ENCODE results near the gene TBCCD1. TPM values are rescaled to one million over a fixed set of nuclear protein-coding genes. Genes with fewer than 3 reads are reported as not detected.
A peak's percentile ranks its signal among the peaks of the same experiment; 100 is the strongest.

Gene TBCCD1
- total RNA-seq, 1 experiment from 2014 or later = 11.1 TPM

DNA sequence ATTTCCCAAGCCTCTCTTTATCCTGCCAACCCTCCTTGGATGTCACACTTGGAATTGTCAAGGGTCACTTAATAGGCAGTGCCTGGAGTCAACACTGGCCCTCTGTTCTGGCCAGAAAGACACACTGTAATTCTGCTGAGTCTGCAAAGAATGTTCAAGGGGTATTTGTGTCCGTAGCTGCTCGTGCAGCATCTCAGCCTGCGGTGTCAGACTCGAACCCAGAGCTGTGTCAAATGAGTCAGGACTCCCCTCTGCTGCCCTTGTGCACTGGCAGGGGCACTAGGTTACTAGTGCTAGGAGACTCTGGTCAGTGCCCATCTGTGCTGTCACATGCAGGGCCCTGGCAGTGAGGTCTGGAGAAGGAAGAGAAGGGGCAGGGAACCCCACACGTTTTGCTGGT, 44.9 kb upstream of the TBCCD1 start:
- H3K36me3 Mint-ChIP-seq (ENCODE audit: insufficient read depth, unreplicated experiment) = no peaks in the 10 kb centered on the region
- no TSS peak for BruUV-seq (replicated peaks)
- intact Hi-C loops (cut with micrococcal nuclease) = no loop called here
- TF ChIP-seq, protein P1, sequence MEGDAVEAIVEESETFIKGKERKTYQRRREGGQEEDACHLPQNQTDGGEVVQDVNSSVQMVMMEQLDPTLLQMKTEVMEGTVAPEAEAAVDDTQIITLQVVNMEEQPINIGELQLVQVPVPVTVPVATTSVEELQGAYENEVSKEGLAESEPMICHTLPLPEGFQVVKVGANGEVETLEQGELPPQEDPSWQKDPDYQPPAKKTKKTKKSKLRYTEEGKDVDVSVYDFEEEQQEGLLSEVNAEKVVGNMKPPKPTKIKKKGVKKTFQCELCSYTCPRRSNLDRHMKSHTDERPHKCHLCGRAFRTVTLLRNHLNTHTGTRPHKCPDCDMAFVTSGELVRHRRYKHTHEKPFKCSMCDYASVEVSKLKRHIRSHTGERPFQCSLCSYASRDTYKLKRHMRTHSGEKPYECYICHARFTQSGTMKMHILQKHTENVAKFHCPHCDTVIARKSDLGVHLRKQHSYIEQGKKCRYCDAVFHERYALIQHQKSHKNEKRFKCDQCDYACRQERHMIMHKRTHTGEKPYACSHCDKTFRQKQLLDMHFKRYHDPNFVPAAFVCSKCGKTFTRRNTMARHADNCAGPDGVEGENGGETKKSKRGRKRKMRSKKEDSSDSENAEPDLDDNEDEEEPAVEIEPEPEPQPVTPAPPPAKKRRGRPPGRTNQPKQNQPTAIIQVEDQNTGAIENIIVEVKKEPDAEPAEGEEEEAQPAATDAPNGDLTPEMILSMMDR (IDR thresholded peaks at IDR 0.05; ENCODE audit: unreplicated experiment) = no peak
- ChIA-PET POLR2A (interaction anchor here (0.6 to 6.9 kb wide), 3 partner anchors 45 to 171 kb away, joined by 3 to 182 read pairs (median 28); partner anchors contain the start of genes EIF4A2 and TBCCD1), CTCF (interaction anchor here (0.6 to 5.8 kb wide), 6 partner anchors 11 to 634 kb away, joined by 3 to 100 read pairs (median 4); no protein-coding TSS in a partner anchor)
- H3K4me3 Mint-ChIP-seq (ENCODE audit: unreplicated experiment) = no peak overlapping the region
- no peaks in the 10 kb centered on the region for H3K27me3 Mint-ChIP-seq (ENCODE audit: insufficient read depth, unreplicated experiment)
- H3K27ac Mint-ChIP-seq (ENCODE audit: low read depth, unreplicated experiment) = peak overlapping the region; percentile 43
- no peaks in the 10 kb centered on the region for H3K9me3 Mint-ChIP-seq (ENCODE audit: unreplicated experiment)
- no peak for DNase-seq (ENCODE audit: unreplicated experiment)
- H3K4me1 Mint-ChIP-seq (ENCODE audit: insufficient read depth, unreplicated experiment) = peaks cover 10% of the 10 kb centered on the region

DNA sequence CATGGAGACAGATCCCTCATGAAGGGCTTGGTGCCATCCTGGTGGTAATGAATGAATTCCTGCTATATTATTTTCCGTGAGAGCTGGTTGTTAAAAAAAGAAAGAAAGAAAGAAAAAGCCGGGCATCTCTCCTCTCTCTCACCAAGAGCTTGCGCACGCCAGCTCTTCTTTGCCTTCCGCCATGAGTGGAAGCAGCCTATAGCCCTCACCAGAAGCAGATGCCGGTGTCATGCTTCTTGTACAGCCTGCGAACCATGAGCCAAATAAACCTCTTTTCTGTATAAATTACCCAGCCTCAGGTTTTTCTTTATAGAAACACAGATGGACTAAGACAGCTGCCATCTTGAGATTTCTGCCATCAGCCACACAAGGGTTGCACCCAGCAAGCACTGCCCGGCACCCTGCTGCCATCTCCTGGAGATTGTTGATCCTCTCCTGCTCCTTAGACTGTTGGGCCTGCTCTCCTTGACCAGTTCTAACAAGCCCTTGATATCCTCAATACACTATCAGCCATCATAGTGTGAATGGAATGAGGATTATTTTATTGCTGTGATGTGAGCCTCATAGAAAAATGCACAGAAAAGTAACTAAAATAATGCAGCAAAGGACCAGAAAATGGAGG, 42.2 kb upstream of the TBCCD1 start:
- ChIA-PET CTCF (interaction anchor here (0.6 to 3.9 kb wide), 18 partner anchors 8 to 633 kb away, joined by 3 to 23 read pairs (median 4); partner anchors contain the start of genes DNAJB11 and FETUB), POLR2A (interaction anchor here (0.7 to 4.3 kb wide), 11 partner anchors 8 to 174 kb away, joined by 3 to 28 read pairs (median 4); partner anchors contain the start of genes DNAJB11, EIF4A2 and TBCCD1)
- TSS peak; percentile 99 for BruUV-seq (replicated peaks)
- intact Hi-C loops (cut with micrococcal nuclease) = loop anchor here (1.0 to 2.0 kb wide), 3 partner anchors 20 to 69 kb away; partner anchors contain the start of gene TBCCD1
- H3K4me3 Mint-ChIP-seq (ENCODE audit: unreplicated experiment) = no peak overlapping the region
- no peaks in the 10 kb centered on the region for H3K9me3 Mint-ChIP-seq (ENCODE audit: unreplicated experiment)
- TF ChIP-seq, protein P1 (IDR thresholded peaks at IDR 0.05; ENCODE audit: unreplicated experiment) = peak; percentile 57
- H3K4me1 Mint-ChIP-seq (ENCODE audit: insufficient read depth, unreplicated experiment) = peaks cover 7% of the 10 kb centered on the region
- H3K27me3 Mint-ChIP-seq (ENCODE audit: insufficient read depth, unreplicated experiment) = no peaks in the 10 kb centered on the region
- peak; percentile 74 for DNase-seq (ENCODE audit: unreplicated experiment)
- peak overlapping the region; percentile 27 for H3K27ac Mint-ChIP-seq (ENCODE audit: low read depth, unreplicated experiment)
- H3K36me3 Mint-ChIP-seq (ENCODE audit: insufficient read depth, unreplicated experiment) = no peaks in the 10 kb centered on the region

DNA sequence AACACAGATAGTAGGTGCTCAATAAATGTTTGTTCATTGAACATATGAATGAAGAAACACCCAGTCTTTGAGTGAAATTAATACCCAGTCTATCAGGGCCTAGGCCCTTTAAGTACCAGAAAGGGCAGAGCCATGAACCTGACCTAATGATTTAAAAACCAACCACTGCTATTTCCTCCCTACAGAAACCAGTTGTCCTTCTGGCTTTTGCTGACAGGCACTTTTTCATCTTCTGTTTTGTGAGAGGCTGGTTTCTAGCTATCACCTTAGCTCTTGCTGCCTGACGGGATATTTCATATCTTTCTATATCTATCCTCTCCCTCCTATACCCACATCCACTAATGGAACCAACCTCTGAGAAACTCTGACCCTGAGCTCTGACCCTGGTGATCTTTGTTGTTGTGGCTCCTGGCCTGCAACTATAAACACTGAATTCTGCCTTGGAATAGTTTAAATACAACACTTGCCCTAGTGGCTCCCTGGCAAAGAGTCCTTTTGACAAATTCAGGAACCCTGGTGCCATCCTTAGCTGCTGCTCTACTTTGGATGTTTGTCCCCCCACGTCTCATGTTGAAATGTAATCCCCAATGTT, 41.6 kb upstream of the TBCCD1 start:
- no peak overlapping the region for H3K4me3 Mint-ChIP-seq (ENCODE audit: unreplicated experiment)
- H3K27me3 Mint-ChIP-seq (ENCODE audit: insufficient read depth, unreplicated experiment) = no peaks in the 10 kb centered on the region
- DNase-seq (ENCODE audit: unreplicated experiment) = no peak
- TF ChIP-seq, protein P1 (IDR thresholded peaks at IDR 0.05; ENCODE audit: unreplicated experiment) = no peak
- ChIA-PET POLR2A (interaction anchor here (0.7 to 4.3 kb wide), 8 partner anchors 15 to 175 kb away, joined by 3 to 28 read pairs (median 6); partner anchors contain the start of genes DNAJB11, EIF4A2 and TBCCD1), CTCF (interaction anchor here (0.7 to 3.9 kb wide), 14 partner anchors 9 to 632 kb away, joined by 3 to 23 read pairs (median 6); partner anchors contain the start of gene DNAJB11)
- H3K4me1 Mint-ChIP-seq (ENCODE audit: insufficient read depth, unreplicated experiment) = peaks cover 7% of the 10 kb centered on the region
- intact Hi-C loops (cut with micrococcal nuclease) = loop anchor here (1.0 to 2.0 kb wide), 3 partner anchors 19 to 68 kb away; partner anchors contain the start of gene TBCCD1
- H3K27ac Mint-ChIP-seq (ENCODE audit: low read depth, unreplicated experiment) = peak overlapping the region; percentile 27
- H3K9me3 Mint-ChIP-seq (ENCODE audit: unreplicated experiment) = no peaks in the 10 kb centered on the region
- no peaks in the 10 kb centered on the region for H3K36me3 Mint-ChIP-seq (ENCODE audit: insufficient read depth, unreplicated experiment)
- no TSS peak for BruUV-seq (replicated peaks)

Measured in MCF 10A (cell line).